Measurements from ENCODE around the gene SBNO2.

The SBNO2 gene

GRCh38 chr19:1063909-1064660 lies 110.0 kb downstream of the SBNO2 start:
- in situ Hi-C loops (cut with HindIII; ENCODE audit: low sequenced_read_pairs), result no loop called here

GRCh38 chr19:1063030-1063908 lies 110.8 kb downstream of the SBNO2 start:
- in situ Hi-C loops (cut with HindIII; ENCODE audit: low sequenced_read_pairs), result no loop called here

- in situ Hi-C loops (cut with HindIII; ENCODE audit: low sequenced_read_pairs), result no loop called here
These were observed 111.6 kb downstream of the SBNO2 start for GRCh38 chr19:1062387-1063029.

GRCh38 chr19:1061987-1062386 lies 112.1 kb downstream of the SBNO2 start:
- in situ Hi-C loops (cut with HindIII; ENCODE audit: low sequenced_read_pairs), result no loop called here

- in situ Hi-C loops (cut with HindIII; ENCODE audit: low sequenced_read_pairs), result no loop called here
These were observed 113.4 kb downstream of the SBNO2 start for GRCh38 chr19:1060689-1061088.

GRCh38 chr19:1058112-1058511 lies 116.0 kb downstream of the SBNO2 start:
- in situ Hi-C loops (cut with HindIII; ENCODE audit: low sequenced_read_pairs), result no loop called here
